Cardiac septum (tissue), 1 donor: Measurements from ENCODE around the gene SCRN3. TPM values are rescaled to one million over a fixed set of nuclear protein-coding genes. Genes with fewer than 3 reads are reported as not detected.
"Not testable (repeated sequence)": the region's sequence is repeated elsewhere in the genome, so short reads cannot be mapped to it uniquely, and the experiment has no call there.

Experiments
- DNase-seq: peaks from one replicate; pipeline ENCODE4 v3.0.0-alpha.2; 2020; ENCODE audit warnings: low spot score
- intact Hi-C: fragments of 100-400 bp; cut with DNase I; formaldehyde crosslinking; loops from one replicate; pipeline ENCODE4 v1.14.0; 2022
- total RNA-seq: library from RNA; stranded (reverse); fragmentation: NEBNext Ultra II Directional; extraction: Animal tissue kit (Norgen Biotek cat#: 25700); gene quantifications from one replicate; pipeline ENCODE4 v1.2.1, GENCODE V29; 2021
- donor health status: DM: no; HTN: no; CAD: no.

The SCRN3 gene
- total RNA-seq, 1 donor from 2014 or later, result 39.4 TPM

DNA sequence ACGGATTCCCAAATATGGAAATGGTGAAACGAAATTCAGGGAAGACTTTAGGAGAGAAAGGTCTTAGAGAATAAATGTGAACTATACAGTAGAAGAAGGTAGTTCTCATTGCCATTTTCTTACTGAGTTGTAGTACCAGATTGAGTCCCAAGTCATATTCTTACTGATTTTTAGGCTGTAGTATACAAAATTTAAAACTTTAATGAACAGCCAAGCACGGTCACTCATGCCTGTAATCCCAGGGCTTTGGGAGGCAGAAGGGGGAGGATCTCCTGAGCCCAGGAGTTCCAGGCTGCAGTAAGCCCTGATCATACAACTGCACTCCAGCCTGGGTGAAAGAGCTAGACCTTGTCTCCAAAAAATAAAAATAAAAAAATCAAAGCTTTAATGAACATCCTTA, 2.2 kb downstream of the SCRN3 start:
- intact Hi-C loops, result loop anchor here (5.0 kb wide), 1 partner anchor 90 kb away; the partner anchor contains the start of gene GPR155
- no peak for DNase-seq

DNA sequence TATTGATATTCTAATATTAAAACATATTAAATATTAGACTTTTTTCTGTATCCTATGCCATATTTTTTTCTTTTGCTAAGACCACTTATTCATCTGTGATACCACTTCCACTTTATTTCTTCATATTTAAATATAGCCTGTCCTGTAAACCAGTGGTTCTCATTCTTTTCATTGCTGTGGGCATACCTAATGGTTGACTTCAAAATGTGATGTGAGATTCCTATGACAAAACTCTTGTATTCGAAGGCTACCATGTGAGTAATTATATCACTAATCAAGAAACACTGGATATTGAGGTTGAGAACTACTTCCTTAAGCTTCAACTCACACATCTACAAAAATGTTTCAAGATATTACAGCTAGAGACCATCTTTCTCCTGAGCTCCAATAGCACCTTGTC, 3.6 kb downstream of the SCRN3 start:
- intact Hi-C loops, result loop anchor here (5.0 kb wide), 1 partner anchor 88 kb away; the partner anchor contains the start of gene GPR155
- DNase-seq, result no peak

DNA sequence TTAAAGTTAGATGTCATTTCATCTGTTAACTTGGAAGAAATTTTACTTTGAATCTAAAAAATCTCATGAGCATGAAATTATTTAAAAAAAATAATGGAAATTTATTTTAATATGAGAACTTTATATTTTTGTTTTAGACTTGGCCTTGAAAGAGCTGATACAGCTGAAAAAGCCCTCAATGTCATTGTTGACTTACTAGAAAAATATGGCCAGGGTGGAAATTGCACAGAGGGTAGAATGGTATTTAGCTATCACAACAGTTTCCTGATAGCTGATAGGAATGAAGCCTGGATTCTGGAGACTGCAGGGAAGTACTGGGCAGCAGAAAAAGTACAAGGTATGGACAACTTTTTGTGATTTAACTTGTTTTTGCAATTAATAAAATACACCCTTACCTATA, 5.3 kb downstream of the SCRN3 start:
- DNase-seq, result no peak
- intact Hi-C loops, result no loop called here

DNA sequence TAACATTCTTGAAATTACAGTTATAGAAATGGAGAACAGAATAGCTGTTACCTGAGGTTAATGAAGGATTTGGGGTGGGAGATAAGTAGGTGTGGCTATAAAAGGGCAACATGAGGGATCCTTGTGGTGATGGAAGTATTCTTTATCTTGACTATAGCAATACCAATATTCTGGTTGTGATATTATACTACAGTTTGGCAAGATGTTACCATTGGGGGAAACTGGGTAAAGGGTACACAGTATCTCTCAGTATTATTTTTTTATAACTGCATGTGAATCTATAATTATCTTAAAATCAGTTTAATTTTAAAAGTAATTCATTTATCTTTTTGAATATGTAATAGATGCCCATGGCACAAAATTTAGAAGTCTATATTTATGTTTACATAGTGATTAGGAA, 8.1 kb downstream of the SCRN3 start:
- intact Hi-C loops, result no loop called here
- DNase-seq, result no peak

DNA sequence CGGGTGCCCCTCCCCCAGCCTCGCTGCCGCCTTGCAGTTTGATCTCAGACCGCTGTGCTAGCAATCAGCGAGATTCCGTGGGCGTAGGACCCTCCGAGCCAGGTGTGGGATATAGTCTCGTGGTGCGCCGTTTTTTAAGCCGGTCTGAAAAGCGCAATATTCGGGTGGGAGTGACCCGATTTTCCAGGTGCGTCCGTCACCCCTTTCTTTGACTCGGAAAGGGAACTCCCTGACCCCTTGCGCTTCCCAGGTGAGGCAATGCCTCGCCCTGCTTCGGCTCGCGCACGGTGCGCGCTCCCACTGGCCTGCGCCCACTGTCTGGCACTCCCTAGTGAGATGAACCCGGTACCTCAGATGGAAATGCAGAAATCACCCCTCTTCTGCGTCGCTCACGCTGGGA, 14.5 kb downstream of the SCRN3 start:
- DNase-seq, intact Hi-C loops: not testable (repeated sequence)

DNA sequence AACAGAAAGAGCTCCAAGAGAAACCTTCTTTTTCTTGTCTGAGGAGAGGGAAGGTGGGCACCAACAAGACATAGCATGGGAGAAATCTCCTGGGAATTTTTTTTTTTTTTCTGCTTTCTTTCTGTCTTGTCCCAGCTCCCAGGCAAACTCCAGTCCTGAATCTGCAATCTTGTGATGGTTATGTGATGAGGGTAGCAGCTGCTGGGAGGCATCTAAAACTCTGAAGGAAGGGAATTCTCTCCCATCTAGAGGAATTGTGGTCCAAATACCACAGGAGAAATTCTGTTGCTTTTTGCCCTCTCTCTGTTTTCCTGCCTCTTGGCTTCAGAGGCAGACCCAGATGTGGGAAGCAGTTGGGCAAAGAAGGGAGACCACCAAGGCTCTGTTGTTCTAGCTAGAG, 16.7 kb downstream of the SCRN3 start:
- intact Hi-C loops, result no loop called here
- DNase-seq, result no peak

DNA sequence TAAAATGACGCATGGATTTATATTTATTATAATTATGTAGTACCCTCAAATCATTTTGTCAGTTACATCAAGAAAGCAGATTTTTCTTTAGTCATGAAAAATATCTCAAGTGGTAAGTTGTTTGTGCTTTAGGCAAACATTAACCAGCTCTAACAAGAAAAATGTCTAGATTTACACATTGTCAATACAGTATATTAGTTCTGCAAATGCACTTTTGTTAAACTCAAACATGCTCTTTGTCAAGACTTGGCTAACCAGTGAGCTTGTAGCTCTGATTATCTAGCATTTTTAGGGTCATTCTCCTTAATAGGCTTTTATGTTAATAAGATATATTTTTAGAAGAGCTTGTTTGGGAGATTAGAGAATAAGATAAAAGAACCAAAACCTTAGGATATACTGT, 32.7 kb downstream of the SCRN3 start:
- DNase-seq, result no peak
- intact Hi-C loops, result no loop called here

DNA sequence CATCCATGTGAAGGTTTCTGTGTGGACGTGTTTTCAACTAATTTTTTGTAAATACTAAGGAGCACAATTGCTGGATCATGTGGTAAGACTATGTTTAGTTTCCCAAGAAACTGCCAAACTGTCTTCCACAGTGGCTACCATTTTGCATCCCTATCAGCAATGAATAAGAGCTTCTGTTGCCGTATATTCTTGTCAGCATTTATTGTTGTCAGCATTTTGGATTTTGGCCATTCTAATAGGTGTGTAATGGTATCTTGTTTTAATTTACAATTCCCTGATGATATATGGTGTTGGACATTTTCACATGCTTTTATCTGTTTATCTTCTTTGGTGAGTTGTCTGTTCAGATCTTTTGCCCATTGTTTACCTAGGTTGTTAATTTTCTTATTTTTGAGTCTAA, 34.5 kb downstream of the SCRN3 start:
- intact Hi-C loops, result no loop called here
- DNase-seq, result no peak

DNA sequence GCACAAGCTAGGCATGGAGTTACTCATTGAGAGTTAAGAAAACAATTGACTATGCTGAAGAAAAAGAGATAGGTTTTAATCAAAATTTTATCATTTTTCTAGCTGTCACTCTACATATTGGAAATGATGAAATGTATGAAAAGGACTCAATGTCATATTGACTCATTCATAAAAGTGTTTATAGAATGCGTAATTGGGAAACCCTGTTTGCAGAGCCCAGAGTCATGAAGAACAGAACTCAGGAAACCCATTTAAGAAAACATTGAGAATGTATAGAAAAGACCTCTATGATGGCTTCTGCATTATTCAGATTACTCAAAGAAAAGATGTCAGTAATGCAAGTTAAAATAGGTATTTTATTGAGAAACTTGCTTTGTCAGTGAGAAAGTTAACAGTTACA, 36.4 kb downstream of the SCRN3 start:
- intact Hi-C loops, result no loop called here
- no peak for DNase-seq

DNA sequence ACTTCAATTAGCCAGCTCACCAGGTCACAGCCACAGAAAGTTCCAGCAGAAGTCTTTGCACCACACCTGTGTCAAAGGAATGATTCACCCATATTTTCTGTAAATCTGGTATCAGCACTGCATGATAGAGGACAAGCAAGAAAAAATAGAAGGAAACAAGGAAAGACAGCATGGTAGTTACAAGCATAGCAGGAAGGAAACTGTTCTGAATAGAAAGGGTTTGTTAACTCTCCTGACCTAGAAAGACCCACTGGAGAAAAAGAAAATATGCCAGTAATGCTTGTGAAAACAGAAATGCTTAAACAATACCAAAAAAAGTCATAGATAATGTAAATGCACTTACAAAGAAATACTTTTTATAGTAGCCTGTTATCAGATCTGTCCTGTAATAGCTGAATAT, 40.8 kb downstream of the SCRN3 start:
- no peak for DNase-seq
- intact Hi-C loops, result no loop called here

DNA sequence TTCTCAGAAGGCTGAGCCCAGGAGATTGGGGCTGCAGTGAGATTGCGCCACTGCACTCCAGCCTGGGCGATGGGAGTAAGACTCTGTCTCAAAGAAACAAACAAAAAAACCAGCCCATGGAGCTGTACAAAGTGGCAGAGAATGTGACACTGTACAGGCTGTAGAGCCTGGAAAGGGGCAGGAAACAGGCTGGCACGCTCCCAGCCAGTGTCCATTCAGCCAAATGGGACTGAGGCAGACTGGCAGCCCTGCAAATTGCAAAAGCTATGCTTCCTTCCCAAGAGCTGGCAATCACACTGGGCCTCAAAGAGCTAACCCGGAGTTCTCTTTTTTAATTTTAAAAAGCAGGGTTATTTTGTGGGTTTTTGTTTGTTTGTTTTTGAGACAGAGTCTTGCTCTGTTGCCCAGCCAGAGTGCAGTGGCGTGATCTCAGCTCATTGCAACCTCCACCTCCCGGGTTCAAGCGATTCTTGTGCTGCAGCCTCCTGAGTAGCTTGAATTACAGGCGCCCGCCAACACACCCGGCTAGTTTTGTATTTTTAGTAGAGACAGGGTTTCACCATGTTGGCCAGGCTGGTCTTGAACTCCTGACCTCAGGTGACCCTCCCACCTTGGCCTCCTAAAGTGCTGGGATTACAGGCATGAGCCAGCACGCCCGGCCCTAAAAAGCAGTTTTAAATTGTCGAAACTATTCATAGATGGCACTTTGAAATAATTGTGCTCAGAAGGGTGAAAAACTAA, 42.8 kb downstream of the SCRN3 start:
- intact Hi-C loops, result no loop called here
- DNase-seq, result no peak

DNA sequence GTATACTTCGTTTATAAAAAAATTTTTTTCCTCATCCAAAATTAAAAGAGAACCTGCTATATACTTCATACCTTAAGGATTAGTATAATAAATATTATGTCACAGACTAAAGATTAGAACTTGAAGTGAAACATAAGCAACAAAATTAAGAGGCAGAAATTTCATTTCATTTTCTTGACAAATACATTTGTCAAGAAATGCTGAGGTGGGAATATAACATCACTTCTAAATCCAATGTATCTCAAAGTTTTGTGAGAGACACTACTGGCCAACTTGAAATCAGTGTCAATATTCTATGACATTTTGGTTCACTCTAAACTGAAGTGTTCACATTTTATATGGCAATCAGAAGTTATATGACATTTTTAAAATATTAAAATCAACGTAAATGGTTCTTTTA, 43.8 kb downstream of the SCRN3 start:
- intact Hi-C loops, result no loop called here
- DNase-seq, result no peak

DNA sequence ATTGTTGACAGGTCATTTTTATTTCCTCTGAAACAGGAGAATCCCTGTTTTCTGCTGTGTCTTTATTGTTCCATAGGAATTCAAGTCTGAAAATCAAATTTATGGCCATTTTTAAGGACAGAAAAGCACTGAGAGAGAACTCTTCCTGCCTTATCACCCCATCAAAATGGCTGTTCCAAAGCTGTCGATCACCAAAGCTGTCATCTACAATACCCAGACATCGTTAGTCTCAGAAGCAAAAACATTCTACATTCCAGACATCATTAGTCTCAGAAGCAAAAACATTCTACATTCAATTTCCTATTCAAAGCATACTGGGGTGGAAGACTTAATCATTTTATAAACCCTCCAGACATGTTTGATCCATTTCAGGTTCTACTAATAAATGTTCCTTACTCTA, 44.4 kb downstream of the SCRN3 start:
- no peak for DNase-seq
- intact Hi-C loops, result no loop called here

DNA sequence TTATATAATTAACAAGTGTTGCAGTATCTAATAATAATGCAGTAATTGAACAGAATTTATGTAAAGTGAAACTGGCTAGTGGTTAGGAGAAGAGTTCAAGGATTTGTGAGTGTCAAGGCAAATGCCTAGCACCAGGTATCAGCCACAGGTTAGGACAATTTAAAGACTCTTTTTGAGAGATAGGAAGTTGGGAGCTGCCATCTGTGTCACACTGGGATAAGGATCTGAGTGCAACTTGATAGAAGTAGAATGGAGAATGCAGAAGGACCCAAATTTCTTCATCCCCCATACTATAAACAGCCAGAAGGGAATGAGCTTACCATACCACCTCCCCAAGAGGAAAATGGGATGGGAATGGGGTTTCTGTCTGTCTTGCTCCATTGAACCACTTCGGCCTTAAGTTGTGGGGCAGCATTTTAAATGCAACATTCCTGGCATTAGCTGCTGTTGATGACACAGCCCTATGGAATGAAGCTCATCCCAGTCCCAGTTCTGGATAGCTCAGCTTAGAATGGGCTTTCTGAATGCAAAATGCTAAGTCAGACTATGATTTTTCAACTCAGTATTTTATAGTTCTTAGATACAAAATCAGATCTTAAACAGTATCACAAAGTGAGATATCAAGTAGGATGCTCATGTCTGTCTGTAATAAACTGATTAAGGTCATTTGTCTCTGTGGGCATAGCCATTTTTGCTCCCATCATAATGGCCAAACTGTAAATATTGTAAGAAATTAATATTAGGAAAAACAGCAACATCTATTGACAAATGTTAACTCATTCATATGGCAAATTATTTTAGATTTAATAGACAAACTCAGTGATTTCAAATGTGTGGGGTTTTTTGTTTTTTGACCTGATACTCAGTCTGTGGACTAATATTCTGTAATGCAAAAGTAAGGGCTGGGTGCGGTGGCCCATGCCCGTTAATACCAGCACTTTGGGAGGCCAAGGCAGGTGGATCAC, 47.3 kb downstream of the SCRN3 start:
- DNase-seq, result no peak
- intact Hi-C loops, result no loop called here

DNA sequence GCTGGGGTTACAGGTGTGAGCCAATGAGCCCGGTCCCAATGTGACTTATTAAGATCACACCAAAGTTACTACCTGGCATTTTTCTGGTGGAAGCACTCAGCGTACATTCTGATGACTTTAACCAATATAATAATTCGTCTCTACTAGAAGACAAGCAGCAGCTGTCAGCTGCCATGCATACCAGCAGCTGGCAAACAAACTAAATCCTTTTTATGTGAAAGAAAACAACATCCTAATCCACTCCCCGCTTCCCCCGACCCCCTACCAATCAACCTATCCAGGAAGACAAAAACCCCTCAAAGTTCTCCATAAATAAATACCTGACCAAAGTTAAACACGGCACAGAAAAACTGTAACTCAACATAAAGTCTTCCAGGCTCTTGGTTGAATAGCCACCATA, 49.2 kb downstream of the SCRN3 start:
- no peak for DNase-seq
- intact Hi-C loops, result no loop called here

DNA sequence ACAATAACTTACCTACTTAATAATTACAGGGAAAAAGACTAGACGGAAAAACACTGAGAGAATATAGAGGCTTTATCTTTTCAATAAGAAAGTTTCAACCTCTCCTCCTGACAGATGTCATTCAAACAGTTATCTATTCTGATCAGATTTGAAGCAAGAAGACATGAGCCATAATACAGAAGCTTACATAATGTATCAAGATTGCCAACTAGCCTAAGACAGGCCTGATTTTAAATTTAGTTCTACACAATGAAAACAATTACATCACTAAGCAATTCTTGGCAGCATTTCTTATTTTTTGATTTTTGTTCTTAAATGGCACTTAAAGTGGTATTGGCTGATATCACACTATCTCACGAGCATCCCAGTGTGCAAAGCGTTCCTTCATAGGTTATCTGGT, 49.7 kb downstream of the SCRN3 start:
- intact Hi-C loops, result no loop called here
- DNase-seq, result no peak

DNA sequence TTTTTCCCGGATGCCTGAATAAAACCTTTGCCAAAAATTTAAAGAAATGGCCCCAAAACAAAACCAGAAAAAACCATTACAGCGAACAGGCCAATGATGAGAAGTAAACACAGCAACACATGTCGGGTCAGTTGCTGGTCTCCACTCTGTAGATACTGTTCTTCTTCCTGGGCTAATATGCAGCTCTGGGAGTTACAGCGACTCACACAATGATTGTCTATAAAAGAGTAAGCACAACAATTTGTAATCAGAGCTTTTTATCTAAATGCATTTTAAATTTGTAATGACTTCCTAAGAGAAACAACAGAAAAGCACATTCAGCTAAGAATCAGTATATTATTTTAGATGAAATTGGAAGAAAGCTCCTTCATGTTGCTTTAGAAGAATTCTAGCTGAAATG, 51.0 kb downstream of the SCRN3 start:
- intact Hi-C loops, result no loop called here
- DNase-seq, result no peak

DNA sequence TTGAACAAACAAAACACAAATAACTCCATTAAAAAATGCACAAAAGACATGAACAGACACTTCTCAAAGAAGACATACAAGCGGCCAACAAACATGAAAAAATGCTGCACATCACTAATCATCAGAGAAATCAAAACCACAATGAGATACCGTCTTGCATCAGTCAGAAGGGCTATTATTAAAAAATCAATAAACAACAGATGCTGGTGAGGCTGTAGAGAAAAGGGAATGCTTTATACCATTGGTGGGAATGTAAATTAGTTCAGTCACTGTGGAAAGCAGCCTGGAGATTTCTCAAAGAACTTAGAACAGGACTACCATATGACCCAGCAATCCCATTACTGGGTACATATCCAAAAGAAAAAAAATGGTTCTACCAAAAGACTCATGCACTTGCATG, 53.5 kb downstream of the SCRN3 start:
- DNase-seq, result no peak
- intact Hi-C loops, result no loop called here

DNA sequence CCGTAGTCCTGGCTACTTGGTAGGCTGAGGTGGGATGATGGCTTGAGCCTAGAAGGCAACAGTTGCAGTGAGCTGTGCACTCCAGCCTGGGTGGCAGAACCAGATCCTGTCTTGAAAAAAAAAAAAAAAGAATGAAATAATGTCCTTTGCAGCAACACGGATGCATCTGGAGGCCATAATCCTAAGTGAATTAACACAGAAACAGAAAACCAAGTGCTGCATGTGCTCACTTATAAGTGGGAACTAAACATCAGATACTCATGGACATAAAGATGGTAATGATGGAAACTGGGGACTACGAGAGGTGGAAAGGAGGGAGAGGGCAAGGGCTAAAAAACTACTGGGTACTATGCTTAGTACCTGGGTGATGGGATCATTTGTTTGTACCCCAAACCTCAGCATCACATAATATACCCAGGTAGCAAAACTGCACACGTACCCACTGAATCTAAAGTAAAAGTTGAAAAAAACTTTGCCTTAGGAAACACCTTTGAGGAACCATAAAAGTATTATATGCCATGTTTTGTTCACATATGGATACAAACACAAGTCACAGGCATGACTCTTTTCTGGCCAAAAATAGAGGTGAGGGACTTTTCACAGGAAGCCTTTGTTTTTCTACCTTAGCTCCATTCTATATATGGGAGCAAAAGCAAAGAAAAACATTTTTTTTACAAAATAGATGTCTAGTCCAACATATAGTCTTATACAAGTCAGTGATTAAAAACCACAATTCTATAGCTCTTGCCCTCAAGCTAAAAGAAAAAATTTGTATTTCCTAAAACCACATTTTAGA, 54.7 kb downstream of the SCRN3 start:
- intact Hi-C loops, result no loop called here
- DNase-seq, result no peak

DNA sequence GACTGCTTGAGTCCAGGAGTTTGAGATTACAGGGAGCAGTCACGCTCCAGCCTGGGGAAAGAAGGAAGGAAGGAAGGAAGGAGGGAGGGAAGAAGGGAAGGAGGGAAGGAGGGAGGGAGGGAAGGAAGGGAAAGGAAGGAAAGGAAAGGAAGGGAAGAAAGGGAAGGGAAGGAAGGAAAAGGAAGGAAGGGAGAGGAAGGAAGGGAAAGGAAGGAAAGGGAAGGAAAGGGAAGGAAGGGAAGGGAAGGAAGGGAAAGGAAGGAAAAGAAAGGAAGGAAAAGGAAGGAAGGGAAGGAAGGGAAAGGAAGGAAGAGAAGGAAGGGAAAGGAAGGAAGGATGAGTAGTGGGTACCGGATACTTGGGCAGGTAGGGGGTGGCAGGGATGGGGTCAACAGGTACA, 59.0 kb downstream of the SCRN3 start:
- DNase-seq, result no peak
- intact Hi-C loops, result no loop called here
